Anterior cingulate cortex (tissue), 58 donors: ENCODE measurements around the gene NIM1K.
A peak's percentile ranks its signal among the peaks of the same experiment; 100 is the strongest.
"Not testable (repeated sequence)": the region's sequence is repeated elsewhere in the genome, so short reads cannot be mapped to it uniquely, and the experiment has no call there.

ENCODE experiments used
- DNase-seq, 58 donors: peaks; one replicate each; lab custom pipeline; 2025; lab: John Stamatoyannopoulos, UW

Gene NIM1K

DNA sequence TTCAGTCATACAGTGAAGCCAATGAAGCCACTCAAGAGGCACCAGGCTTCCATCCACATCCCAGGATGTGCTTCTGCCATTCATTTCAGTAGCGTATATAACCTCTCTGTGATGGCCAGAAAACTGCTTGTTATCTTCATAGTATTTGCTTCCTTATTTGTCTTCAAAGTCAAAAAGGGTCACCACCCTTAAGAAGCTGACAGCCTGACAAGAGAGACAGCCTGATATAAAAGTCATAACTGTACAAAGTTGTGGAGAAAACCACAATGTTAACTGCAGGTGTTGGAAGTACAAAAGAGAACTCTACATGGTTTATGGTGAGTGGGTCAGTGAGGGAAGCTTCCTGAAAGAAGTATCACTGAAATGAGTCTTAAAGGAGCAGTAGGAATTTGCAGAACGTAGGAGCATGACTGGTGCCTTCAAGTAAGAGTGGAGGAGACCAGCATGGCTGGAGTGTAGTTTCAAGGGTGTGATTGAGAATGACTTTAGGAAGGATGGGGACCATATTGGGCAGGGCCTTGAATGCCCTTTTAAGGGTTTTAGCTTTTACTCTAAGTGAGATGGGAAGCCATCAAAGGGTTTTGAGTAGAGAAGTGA lies 33.7 kb downstream of the NIM1K start:
- no peak for DNase-seq

DNA sequence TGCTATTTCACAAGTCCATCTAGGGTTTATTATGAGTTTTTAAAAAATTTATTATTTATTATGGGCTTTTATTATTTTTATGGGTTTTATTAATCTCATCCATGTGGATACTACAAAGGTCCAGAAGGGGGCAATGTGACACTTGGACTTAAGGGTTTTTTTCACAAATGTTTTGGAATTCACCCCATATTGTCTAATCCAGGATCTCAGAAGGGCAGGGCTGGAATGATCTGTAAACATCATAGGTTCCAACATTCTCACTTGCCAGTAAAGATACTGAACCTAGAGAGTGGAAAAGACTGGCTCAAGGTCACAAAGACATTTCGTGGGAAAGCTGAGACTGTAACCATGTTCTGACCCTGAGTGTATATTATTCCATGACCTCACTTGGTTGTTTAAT lies 35.6 kb downstream of the NIM1K start:
- no peak for DNase-seq

DNA sequence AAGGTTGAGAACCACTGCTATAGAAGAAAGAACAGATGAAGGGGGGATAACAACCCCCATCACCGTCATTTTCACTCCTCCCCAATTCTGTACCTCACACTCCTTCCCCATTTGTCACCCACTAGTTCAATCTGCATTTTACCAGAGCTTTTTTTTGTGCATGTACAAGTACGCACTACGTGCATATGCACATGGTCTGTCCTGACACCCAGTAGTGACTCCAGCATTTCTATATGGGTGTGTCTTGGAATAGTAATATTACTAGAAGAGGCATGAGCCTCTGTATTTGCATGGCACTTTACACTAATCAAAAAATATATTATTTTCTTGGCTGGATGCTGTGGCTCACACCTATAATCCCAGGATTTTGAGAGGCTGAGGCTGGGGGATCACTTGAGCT lies 38.7 kb downstream of the NIM1K start:
- no peak for DNase-seq

DNA sequence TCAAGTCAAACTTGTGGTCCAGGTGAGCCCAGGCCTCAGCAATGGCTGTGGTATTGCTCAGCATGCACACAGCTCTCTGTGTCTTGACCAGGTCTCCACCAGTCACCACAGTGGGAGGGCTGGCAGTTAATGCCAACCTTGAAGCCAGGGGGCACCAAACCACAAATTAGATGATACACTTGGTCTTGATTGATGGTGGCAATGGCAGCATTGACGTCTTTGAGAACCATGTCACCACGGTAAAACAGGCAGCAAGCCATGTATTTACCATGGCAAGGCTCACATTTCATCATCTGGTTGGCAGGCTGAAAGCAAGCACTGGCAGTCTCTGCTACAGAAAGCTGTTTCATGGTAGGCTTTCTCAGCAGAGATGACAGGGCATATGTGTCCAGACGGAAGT lies 40.0 kb downstream of the NIM1K start:
- no peak for DNase-seq

DNA sequence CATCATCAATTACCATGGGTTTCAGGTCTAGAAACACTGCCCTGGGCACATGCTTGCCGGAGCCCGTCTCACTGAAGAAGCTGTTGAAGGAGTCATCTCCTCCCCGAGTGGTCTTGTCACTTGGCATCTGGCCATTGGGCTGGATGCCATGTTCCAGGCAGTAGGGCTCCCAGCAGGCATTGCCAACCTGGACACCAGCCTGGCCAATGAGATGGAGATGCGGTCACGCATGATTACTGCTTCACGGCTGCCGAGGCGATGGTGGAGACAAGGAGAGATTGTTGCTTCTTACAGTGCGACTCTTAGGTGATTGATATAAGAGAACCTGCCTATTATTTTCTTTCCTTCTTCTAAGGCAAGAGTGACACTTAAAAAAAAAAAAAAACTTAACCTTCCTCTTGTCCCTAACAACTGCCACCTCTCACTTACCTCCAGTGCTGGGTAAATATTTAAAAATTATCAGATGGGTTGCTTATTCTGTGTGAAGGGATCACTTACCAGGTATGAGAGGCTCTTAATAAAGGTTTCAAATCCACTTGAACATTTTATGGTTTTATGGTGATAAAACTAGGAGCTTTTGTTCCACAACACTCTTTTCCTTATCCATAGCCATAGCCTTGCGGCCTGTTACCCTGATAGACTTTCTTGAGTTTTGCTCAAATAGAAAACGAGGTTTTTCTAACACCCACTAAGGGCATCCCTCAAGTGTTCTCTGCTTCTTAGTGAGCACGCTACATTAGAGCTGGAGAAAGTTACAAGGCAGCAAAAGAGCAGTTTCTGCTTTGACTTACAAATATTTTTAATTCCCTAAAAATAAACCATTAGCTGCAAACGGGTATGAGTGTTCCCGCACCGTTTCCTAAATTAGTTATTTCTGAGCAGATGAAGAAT lies 41.2 kb downstream of the NIM1K start:
- peak in 1 of 58 donors; percentile 25 for DNase-seq

DNA sequence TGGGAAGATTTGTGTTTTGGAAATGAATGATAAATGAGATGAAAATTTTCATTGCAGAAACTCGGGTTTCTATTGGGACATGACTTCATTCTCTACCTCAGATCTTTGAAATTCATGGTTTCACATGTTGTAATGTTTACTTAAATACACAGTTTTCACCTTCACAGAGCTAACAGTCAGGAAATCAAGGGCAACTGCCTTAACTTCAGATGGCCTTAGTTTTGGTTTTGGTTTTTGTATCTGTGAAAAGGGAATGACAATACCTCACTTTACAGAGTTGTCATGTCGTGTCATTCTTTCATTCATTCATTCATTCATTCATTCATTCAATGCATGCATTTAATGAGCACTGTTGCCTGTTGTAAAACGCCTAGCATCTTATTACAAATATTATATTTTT lies 41.9 kb downstream of the NIM1K start:
- DNase-seq, result no peak

DNA sequence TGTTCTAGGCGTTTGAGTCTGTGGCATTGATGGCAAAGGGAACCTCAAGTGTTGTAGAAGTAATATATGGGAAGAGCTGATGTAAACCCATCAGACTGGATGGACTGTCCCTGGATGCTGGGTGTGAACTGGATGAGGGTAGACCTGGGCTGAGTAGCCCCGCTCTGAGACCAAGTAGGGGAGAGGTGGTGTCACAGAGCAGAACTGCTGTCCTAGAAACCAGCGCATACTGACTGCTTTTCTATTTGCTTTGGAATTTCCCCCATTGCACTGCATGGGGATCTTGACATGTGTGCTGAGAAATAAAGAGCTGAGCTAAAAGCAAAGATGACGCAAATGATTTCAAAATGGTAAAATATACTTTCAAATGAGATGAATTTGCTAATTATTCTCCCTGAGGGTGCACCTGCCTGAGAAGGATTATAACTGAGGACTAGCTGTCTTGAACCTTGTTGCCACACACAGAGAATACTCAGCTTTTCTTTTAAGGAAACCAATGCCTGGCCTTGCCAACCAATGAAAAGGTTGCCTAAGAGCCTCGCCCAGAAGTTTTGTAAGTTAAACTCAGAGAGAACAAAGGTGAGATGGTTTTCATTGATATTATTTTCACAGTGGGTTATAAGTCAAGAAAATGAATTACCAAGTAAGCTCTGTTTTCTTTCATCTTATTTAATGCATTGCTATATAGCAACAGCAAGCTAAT lies 44.8 kb downstream of the NIM1K start:
- DNase-seq, result no peak

DNA sequence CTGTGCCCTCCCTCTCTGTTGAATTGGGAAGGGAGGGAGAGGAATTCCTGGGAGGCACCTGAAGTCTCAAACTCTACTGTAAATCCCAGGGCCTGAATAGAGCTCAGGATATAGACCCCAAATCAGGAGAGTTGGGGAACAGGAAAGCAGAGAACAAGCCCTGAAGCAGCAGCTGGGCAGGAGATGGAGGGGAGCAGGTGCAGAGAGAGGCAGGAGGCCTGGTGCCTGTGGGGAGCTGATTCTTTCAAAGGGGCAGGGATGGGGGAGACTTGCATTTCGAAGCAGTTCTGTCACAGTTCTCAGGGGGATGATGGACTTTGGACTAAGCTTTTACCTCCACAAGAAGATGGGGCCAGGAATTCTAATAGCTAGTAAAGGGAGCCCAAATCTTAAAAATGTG lies 50.2 kb downstream of the NIM1K start:
- DNase-seq, result no peak

DNA sequence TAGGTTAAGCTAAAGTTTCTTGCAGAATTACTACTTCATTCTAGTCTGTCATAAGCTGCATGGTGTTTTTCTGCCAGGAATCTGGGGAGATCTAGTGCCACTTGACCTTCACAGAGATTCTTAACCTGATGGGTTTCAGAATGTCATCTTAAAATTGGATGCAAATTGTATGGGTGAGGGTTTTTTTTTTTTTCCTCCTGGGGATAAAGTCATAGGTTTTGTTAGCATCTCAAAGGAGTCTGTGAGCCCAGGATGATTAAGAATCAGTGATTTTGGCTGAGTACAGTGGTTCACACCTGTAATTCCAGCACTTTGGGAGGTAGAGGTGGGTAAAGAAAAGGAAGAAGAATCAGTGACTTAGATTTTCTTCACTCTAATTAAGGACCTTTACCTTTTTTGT lies 51.2 kb downstream of the NIM1K start:
- no peak for DNase-seq

DNA sequence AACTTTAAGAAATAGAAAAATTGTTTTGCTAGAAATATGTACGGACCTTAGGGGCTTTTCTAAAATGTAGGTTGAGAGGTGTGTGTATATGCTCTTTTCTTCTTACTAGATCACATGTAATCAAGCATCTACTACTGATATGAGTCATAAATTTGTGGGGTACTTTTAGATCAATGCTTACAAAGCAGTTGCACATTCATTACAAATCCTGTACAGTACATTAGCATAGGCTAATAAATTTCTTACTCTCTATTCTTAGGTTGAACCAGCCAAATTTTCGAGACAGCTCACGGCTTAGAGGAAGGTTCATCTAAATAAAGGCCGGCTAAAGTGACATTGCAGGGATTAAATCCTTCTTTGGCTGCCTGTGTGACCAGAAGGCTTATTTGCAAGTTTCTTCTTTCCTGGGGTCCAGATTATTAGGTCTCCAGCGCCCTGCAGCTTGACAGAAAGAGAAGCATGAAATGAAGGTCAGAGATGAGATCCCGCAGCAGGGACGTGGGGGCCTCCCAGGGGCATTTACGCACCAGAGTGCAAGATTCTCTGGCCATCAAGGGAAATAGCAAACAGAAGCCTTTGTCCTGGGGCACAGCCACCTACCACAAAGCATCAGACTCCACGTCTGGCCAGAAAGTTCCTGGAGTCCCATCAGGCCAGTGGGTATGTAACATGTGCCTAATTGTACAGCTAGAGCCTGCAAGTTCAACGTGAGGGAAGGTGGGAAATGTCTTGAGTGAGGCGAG lies 53.0 kb downstream of the NIM1K start:
- DNase-seq, result no peak

DNA sequence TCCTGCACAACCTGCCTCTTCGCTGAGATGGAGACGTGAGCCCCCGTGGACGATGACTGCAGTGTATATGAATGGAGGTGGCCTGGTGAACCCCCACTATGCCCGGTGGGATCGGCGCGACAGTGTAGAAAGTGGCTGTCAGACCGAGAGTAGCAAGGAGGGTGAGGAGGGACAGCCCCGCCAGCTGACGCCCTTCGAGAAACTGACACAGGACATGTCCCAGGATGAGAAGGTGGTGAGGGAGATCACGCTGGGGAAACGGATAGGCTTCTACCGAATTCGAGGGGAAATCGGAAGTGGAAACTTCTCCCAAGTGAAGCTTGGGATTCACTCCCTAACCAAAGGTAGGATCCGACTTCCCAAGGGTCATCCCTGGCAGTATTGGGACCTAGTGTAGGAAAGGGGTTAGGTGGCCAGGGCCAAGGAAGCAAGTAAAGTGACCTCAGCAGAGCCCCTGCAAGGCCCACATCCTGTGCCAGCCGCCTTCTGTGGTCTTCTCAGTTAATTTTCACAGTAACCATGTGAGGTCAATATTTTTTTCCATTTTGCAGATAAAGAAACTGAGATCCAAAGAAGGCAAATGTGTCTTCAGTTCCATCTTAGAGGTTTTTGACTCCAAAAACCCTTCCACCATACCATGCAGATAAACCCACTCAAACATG lies 53.8 kb downstream of the NIM1K start:
- DNase-seq, result no peak

DNA sequence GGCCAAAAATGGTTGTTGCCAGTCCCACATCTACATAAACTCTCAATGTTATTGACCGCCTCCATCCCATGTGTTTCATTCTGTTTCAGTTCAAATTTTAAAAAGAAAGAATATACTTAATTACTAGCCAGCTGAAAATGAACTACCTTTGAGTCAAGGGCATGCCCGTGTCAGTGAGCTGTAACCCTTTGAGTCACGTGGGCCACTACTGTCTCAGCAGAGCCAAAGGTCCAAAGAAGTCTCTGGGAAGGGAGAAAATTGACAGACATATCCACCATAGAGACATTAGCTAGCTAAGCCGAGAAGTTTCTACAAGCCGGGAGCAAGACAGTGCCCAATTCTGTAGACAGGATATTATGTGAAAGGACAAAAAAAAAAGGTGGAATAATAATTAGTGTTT lies 59.7 kb downstream of the NIM1K start:
- DNase-seq, result no peak

DNA sequence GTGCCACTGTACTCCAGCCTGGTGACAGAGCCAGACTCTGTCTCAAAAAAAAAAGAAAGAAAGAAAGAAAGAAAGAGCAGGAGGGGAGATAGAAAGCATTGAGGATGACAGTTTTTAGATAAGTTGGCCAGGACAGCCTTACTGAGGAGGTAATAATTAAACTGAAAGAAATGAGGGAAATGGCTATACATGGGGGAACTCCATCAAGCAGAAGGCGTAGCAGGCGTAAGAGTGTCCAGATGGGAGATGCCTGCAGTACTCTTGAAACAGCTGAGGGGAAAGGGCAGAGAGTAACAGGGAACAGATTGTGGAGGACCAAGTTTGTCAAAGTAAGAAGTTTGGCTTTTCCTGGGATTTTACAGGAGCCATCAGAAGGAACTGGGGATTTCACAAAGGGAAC lies 63.7 kb downstream of the NIM1K start:
- no peak for DNase-seq

DNA sequence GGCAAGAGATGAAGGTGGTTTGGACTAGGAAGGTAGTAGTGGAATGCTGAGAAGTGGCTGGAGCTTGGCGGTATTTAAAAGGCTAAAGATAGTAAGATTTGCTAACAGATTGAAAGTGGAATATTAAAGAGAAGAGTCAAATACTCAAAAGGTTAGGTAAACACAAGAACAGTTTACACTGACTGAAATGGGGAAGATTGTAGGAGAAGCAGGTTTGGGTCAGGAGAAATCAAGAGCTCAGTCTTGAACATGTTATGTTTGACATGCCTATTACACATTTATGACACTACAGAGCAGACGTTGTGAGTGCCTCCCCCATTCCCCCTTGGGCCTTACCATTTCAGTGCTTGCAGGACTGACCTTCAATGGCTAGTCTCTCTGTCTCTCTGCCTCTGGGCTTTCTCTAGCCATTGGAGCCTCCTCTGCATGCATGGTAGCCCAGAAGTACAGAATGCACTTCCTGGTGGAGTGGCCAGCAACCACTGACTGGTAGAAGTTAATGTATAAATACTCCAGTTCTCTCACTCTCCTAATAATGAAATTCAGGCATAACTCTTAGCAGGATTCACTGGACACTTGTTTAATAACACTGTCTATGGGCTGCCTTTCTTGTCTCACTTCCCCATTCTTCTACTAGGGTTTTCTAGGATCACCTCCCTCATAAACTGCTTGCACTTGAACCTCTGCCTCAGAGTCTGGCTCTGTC lies 64.4 kb downstream of the NIM1K start:
- no peak for DNase-seq

DNA sequence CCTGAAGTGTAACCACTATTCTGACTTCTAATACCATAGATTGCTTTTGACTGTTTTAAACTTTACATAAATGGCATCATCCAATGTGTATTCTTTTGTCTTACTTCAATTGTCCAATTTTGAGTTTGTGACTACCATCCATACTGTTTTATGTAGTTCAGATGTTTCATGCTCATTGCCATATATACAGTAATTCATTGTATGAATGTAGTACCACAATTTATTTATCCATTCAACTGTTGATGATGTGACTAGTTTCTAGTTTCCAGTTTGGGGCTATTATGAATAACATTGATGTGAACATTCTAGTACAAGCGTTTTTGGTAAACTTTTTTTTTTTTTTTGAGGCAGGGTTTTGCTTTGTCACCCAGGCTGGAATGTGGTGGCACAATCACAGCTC lies 66.1 kb downstream of the NIM1K start:
- DNase-seq, result no peak

DNA sequence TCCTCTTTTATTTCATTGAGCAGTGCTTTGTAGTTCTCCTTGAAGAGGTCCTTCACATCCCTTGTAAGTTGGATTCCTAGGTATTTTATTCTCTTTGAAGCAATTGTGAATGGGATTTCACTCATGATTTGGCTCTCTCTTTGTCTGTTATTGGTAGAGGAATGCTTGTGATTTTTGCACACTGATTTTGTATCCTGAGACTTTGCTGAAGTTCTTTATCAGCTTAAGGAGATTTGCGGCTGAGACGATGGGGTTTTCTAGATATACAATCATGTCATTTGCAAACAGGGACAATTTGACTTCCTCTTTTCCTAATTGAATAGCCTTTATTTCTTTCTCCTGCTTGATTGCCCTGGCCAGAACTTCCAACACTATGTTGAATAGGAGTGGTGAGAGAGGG lies 70.2 kb downstream of the NIM1K start:
- not testable (repeated sequence) for DNase-seq

DNA sequence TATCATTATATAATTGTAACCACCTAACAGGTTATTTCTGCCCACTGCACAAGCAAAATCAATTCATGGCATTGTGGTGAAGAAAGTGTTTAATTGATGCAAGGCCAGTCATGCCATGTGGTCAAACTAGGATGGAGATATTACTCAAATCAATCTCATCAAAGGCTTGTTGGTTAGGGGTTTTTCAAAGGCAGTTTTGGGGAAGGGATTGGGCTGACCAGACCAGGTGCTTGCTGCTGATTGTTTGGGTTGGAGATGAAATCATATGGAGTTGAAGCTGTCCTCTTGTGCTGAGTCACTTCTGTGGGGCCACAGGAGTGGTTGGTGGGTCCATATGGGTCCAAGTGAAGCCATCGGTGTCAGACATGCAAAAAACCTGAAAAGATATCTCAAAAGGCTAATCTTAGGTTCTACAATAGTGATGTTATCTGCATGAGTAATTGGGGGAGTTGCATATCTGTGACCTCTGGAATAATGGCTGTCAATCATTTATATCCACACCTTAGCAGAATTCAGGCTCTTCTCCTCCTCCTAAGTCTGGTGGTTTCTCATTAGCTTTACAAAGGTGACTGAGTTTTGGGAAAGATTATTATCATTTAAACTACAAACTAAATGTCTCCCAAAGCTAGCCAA lies 76.3 kb downstream of the NIM1K start:
- no peak for DNase-seq

DNA sequence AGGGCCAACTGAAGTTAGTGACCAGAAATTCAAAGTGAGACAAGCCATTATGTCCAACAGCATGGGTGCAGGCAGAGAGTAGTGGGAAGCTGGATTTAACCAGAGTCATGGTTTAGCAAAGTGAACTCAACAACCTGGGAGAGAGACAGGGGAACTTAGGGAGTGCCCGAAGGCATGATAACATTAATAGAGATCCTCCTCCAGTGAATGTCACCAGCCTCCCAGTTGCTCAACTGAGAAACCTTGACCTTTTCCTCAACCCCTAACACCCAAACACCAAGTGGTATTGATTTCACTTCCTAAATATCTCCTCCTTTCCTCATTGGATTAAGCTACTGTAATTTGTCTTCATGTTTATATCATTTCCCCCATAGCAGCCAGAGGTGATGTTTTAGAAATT lies 78.6 kb downstream of the NIM1K start:
- DNase-seq, result no peak

DNA sequence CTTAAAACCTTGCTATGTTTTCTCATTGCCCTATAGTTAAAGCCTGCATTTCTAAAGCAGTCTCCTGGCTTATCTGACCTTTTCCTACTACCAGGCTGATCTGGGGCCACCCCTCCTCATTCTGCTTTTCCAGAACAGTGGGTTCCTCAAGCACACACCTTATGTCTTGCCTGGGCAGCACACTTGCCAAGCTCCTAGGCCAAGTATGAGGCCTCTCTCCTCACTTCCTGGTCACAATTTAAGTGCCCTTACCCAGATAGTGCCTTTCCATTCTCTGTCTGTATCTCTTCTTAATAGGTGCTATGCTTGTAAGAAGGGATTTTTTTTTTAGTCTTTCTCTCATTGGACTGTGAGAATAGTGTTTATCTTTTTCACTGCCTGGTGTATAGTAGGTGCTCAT lies 81.5 kb downstream of the NIM1K start:
- no peak for DNase-seq
